ENCODE measurements around the gene USPL1.
A peak's percentile ranks its signal among the peaks of the same experiment; 100 is the strongest.

The USPL1 gene

GRCh38 chr13:30668312-30668711, 50.6 kb downstream of the USPL1 start:
- no peak for TF ChIP-seq CTCF (IDR thresholded peaks at IDR 0.05; ENCODE audit: borderline replicate concordance, insufficient read depth, low read depth, low read length)
- no peak overlapping the region for H3K4me3 ChIP-seq (ENCODE audit: low read depth, low read length)

- no peak for TF ChIP-seq CTCF (IDR thresholded peaks at IDR 0.05; ENCODE audit: borderline replicate concordance, insufficient read depth, low read depth, low read length)
- no peak overlapping the region for H3K4me3 ChIP-seq (ENCODE audit: low read depth, low read length)
Measured at GRCh38 chr13:30671271-30671815, 53.6 kb downstream of the USPL1 start.

GRCh38 chr13:30673669-30674521, 56.2 kb downstream of the USPL1 start:
- H3K4me3 ChIP-seq (ENCODE audit: low read depth, low read length) = peak overlapping the region; percentile 59
- peak; percentile 80 for TF ChIP-seq CTCF (IDR thresholded peaks at IDR 0.05; ENCODE audit: borderline replicate concordance, insufficient read depth, low read depth, low read length)

- TF ChIP-seq CTCF (IDR thresholded peaks at IDR 0.05; ENCODE audit: borderline replicate concordance, insufficient read depth, low read depth, low read length) = no peak
- no peak overlapping the region for H3K4me3 ChIP-seq (ENCODE audit: low read depth, low read length)
Measured at GRCh38 chr13:30675717-30676116, 58.0 kb downstream of the USPL1 start.

- no peak for TF ChIP-seq CTCF (IDR thresholded peaks at IDR 0.05; ENCODE audit: borderline replicate concordance, insufficient read depth, low read depth, low read length)
- H3K4me3 ChIP-seq (ENCODE audit: low read depth, low read length) = no peak overlapping the region
Measured at GRCh38 chr13:30676672-30677071, 59.0 kb downstream of the USPL1 start.

GRCh38 chr13:30679483-30680330, 62.0 kb downstream of the USPL1 start:
- H3K4me3 ChIP-seq (ENCODE audit: low read depth, low read length) = no peak overlapping the region
- peak; percentile 57; the same call in 1 of the 2 replicates for TF ChIP-seq CTCF (IDR thresholded peaks at IDR 0.05; ENCODE audit: borderline replicate concordance, insufficient read depth, low read depth, low read length)
